Sigmoid colon (tissue), 4 donors: Measurements from ENCODE around the gene MYL4.

Experiments used
- CTCF ChIP-seq, 4 experiments: fragments of 450-650 bp in 3 of 4; fragments of 200-600 bp in 1 of 4; IDR thresholded peaks; one replicate each; pipeline ENCODE4 v1.5.1; 2016 to 2019; ENCODE audit warnings: antibody characterized with exemption in 4 of 4, mild to moderate bottlenecking in 3 of 4, moderate library complexity in 2 of 4
- EP300 ChIP-seq, 4 donors: sonication (generic); formaldehyde crosslinking; IDR thresholded peaks; one replicate each; pipeline ENCODE4 v1.6.1; 2017; ENCODE audit warnings: antibody characterized with exemption in 4 of 4
- POLR2AphosphoS5 ChIP-seq, 4 donors: sonication (generic); formaldehyde crosslinking; IDR thresholded peaks; one replicate each; pipeline ENCODE4 v1.6.1; 2017; ENCODE audit warnings: antibody characterized with exemption in 4 of 4

- TF ChIP-seq CTCF (IDR thresholded peaks at IDR 0.05) = no peak
- no peak for TF ChIP-seq EP300 (IDR thresholded peaks at IDR 0.05)
- no peak for TF ChIP-seq POLR2AphosphoS5 (IDR thresholded peaks at IDR 0.05)
These were observed 26.4 kb downstream of the MYL4 start for GRCh38 chr17:47235506-47235905.
